ENCODE data around the gene APOBEC2.

Gene APOBEC2

GRCh38 chr6:41062056-41062455 is 9.1 kb downstream of the APOBEC2 start:
- DNase-seq, result no peak

GRCh38 chr6:41063884-41064285 is 10.9 kb downstream of the APOBEC2 start:
- DNase-seq, result no peak

- DNase-seq, result no peak
These were observed 11.8 kb downstream of the APOBEC2 start for GRCh38 chr6:41064841-41065240.

GRCh38 chr6:41065550-41066026 is 12.6 kb downstream of the APOBEC2 start:
- no peak for DNase-seq

GRCh38 chr6:41066867-41067304 is 13.9 kb downstream of the APOBEC2 start:
- no peak for DNase-seq

- DNase-seq, result no peak
These were observed 18.5 kb downstream of the APOBEC2 start for GRCh38 chr6:41071501-41071922.

GRCh38 chr6:41071923-41072835 is 19.2 kb downstream of the APOBEC2 start, which contains the start of gene OARD1:
OARD1 (minus strand) TSS chr6:41072356; CDS start chr6:41071634, 722 bp downstream.
- DNase-seq, result peak; percentile 87

- DNase-seq, result peak; percentile 87
These were observed 19.8 kb downstream of the APOBEC2 start, which contains the start of gene NFYA for GRCh38 chr6:41072836-41073202. NFYA (plus strand) TSS chr6:41072974; CDS start chr6:41079090, 6,116 bp downstream.

- no peak for DNase-seq
These were observed 20.4 kb downstream of the APOBEC2 start for GRCh38 chr6:41073203-41073967.

- DNase-seq, result no peak
These were observed 21.1 kb downstream of the APOBEC2 start for GRCh38 chr6:41073968-41074691.

GRCh38 chr6:41074692-41075436 is 21.9 kb downstream of the APOBEC2 start:
- DNase-seq, result no peak

GRCh38 chr6:41075651-41076626 is 22.9 kb downstream of the APOBEC2 start:
- no peak for DNase-seq

GRCh38 chr6:41077536-41077935 is 24.5 kb downstream of the APOBEC2 start:
- no peak for DNase-seq

GRCh38 chr6:41078101-41078500 is 25.1 kb downstream of the APOBEC2 start:
- DNase-seq, result no peak

GRCh38 chr6:41079080-41079479 is 26.1 kb downstream of the APOBEC2 start:
- no peak for DNase-seq

GRCh38 chr6:41080621-41081020 is 27.6 kb downstream of the APOBEC2 start:
- no peak for DNase-seq

- DNase-seq, result no peak
These were observed 30.1 kb downstream of the APOBEC2 start for GRCh38 chr6:41083072-41083471.

GRCh38 chr6:41085182-41085581 is 32.2 kb downstream of the APOBEC2 start:
- DNase-seq, result no peak

- no peak for DNase-seq
These were observed 35.4 kb downstream of the APOBEC2 start for GRCh38 chr6:41088451-41088850.

- DNase-seq, result no peak
These were observed 38.1 kb downstream of the APOBEC2 start for GRCh38 chr6:41090841-41091761.

Data from SIG-M5 (cell line).